Measurements from ENCODE around the gene ABLIM2. TPM values are rescaled to one million over a fixed set of nuclear protein-coding genes. Genes with fewer than 3 reads are reported as not detected.

Gene ABLIM2
- polyA plus RNA-seq, 2 of the 4 experiments (the other 2 are of a cell fraction): 0.21 to 0.40 TPM

- DNase-seq (ENCODE audit: low read depth in 1 of 2, low spot score in 1 of 2) (no peak), FAIRE-seq (no peak), ATAC-seq (no peak)
- ChIA-PET CTCF (interaction anchor here (0.6 kb wide), 1 partner anchor 11 kb away, joined by 3 read pairs; no protein-coding TSS in a partner anchor), POLR2A (no interaction called here)
- Histone ChIP-seq H3K4me1 (peaks cover 50% of the 10 kb centered on the region), H3K9me3 (no peaks in the 10 kb centered on the region), H3K4me2 (peak overlapping the region; percentile 75), H3K4me3 (no peak overlapping the region), H3K27ac (peak overlapping the region; percentile 77 to 87; a peak in 4 of 6 replicates)
- WGBS (ENCODE audit: missing lambda C conversion rate): 84% methylated on average over 4 of the region's 4 CpGs
- TF ChIP-seq POLR2AphosphoS2 (conservative IDR thresholded peaks at IDR 0.05; ENCODE audit: low read length): no peak
- no peak for TF ChIP-seq CBX2 (IDR thresholded peaks at IDR 0.05; ENCODE audit: borderline replicate concordance, low read depth)
- no peak for TF ChIP-seq GATA3 (IDR thresholded peaks at IDR 0.05; ENCODE audit: borderline replicate concordance)
- TF ChIP-seq, protein P1, sequence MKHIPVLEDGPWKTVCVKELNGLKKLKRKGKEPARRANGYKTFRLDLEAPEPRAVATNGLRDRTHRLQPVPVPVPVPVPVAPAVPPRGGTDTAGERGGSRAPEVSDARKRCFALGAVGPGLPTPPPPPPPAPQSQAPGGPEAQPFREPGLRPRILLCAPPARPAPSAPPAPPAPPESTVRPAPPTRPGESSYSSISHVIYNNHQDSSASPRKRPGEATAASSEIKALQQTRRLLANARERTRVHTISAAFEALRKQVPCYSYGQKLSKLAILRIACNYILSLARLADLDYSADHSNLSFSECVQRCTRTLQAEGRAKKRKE (CRISPR knock-in tag; IDR thresholded peaks at IDR 0.05; ENCODE audit: low read depth): no peak
Observed at GRCh38 chr4:8184061-8184460, 25.4 kb upstream of the ABLIM2 start.

- H3K4me3 ChIP-seq: no peak overlapping the region; the same call in 2 of the 3 replicates
Observed at GRCh38 chr4:8182858-8183725, 24.5 kb upstream of the ABLIM2 start.

DNA sequence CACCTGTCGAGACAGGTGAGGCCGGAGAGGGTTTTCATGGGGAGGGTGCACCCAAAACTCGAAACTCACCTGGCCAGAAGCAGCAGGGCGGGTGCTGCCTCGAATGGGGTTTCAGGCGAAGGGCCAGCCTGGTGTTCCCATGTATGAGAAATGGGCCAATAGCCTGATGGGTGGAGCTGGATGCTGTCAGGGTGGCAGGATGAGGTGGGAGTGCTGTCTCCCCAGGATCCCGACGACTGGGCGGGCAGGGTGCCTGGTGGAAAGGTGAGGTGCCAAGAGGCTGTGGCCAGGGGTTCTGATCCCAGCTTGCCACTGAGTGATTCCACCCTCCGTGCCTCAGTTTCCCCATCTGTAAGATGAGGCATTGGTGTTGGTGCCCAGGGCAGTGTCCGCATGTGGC lies 23.7 kb upstream of the ABLIM2 start:
- no peak for DNase-seq (ENCODE audit: low read depth in 1 of 2, low spot score in 1 of 2)
- ATAC-seq: no peak
- H3K4me2 ChIP-seq: peak overlapping the region; percentile 75
- ChIA-PET POLR2A (no interaction called here), CTCF (interaction anchor here (8.0 kb wide), 1 partner anchor 13 kb away, joined by 122 read pairs; the partner anchor contains the start of gene SH3TC1)
- H3K4me3 ChIP-seq: no peak overlapping the region
- H3K4me1 ChIP-seq: peaks cover 39% of the 10 kb centered on the region
- no peaks in the 10 kb centered on the region for H3K9me3 ChIP-seq
- WGBS (ENCODE audit: missing lambda C conversion rate): 86% methylated on average over 8 of the region's 11 CpGs
- no peak for FAIRE-seq
- H3K27ac ChIP-seq: peak overlapping the region; percentile 77 to 87; a peak in 5 of 6 replicates
- TF ChIP-seq TP53 (CRISPR knock-in tag; IDR thresholded peaks at IDR 0.05) (no peak), RCOR1 (IDR thresholded peaks at IDR 0.05; ENCODE audit: low read depth, low read length) (no peak), CEBPB (IDR thresholded peaks at IDR 0.05) (no peak), RAD21 (conservative IDR thresholded peaks at IDR 0.05 in 1 of 2, IDR thresholded peaks at IDR 0.05 in 1 of 2) (no peak), FOSL2 (IDR thresholded peaks at IDR 0.05) (no peak), FOSL2 (CRISPR knock-in tag; IDR thresholded peaks at IDR 0.05) (no peak), REST (IDR thresholded peaks at IDR 0.05) (no peak), PBX3 (IDR thresholded peaks at IDR 0.05) (no peak), TFCP2L1 (CRISPR knock-in tag; IDR thresholded peaks at IDR 0.05) (no peak)
- TF ChIP-seq, protein P2, sequence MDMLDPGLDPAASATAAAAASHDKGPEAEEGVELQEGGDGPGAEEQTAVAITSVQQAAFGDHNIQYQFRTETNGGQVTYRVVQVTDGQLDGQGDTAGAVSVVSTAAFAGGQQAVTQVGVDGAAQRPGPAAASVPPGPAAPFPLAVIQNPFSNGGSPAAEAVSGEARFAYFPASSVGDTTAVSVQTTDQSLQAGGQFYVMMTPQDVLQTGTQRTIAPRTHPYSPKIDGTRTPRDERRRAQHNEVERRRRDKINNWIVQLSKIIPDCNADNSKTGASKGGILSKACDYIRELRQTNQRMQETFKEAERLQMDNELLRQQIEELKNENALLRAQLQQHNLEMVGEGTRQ (IDR thresholded peaks at IDR 0.05): no peak

More at GRCh38 chr4:8182858-8183725, 24.5 kb upstream of the ABLIM2 start:
- DNase-seq (ENCODE audit: low read depth in 1 of 2, low spot score in 1 of 2): peak; percentile 53 to 85
- no peak for FAIRE-seq
- WGBS (ENCODE audit: missing lambda C conversion rate): 12% methylated on average over 14 of the region's 25 CpGs
- CTCF ChIA-PET: interaction anchor here (0.6 to 8.0 kb wide), 2 partner anchors 12 kb away, joined by 3 to 122 read pairs; partner anchors contain the start of gene SH3TC1
- peaks cover 46% of the 10 kb centered on the region for H3K4me1 ChIP-seq
- no peaks in the 10 kb centered on the region for H3K9me3 ChIP-seq
- TF ChIP-seq EHMT2 (IDR thresholded peaks at IDR 0.05; ENCODE audit: low read depth): no peak
- no peak for TF ChIP-seq ELK1 (IDR thresholded peaks at IDR 0.05; ENCODE audit: low read depth, low read length)
- TF ChIP-seq, protein P2 (IDR thresholded peaks at IDR 0.05): no peak
- no peak for TF ChIP-seq NR3C1 (IDR thresholded peaks at IDR 0.05)
- TF ChIP-seq FOSB (CRISPR knock-in tag; IDR thresholded peaks at IDR 0.05): no peak
- TF ChIP-seq FOSL2 (IDR thresholded peaks at IDR 0.05): no peak
- TF ChIP-seq FOSL2 (CRISPR knock-in tag; IDR thresholded peaks at IDR 0.05): no peak
- TF ChIP-seq RFX5 (IDR thresholded peaks at IDR 0.05): no peak
- TF ChIP-seq FOXS1 (CRISPR knock-in tag; IDR thresholded peaks at IDR 0.05): no peak
- no peak for TF ChIP-seq RNF2 (IDR thresholded peaks at IDR 0.05; ENCODE audit: borderline replicate concordance, low read depth)
- no peak for TF ChIP-seq ZNF302 (CRISPR knock-in tag; IDR thresholded peaks at IDR 0.05)
- no peak for TF ChIP-seq EHF (CRISPR knock-in tag; IDR thresholded peaks at IDR 0.05)
- no peak for TF ChIP-seq CBX8 (IDR thresholded peaks at IDR 0.05)
- no peak for TF ChIP-seq JUNB (IDR thresholded peaks at IDR 0.05)
- no peak for TF ChIP-seq HES2 (IDR thresholded peaks at IDR 0.05)
- H3K27ac ChIP-seq: peak overlapping the region; percentile 77 to 87
- peak; percentile 80 to 85 for ATAC-seq
- peak overlapping the region; percentile 75 for H3K4me2 ChIP-seq
- POLR2A ChIA-PET: no interaction called here
